Umbilical cord (tissue), 2 donors: ENCODE data around the gene PRSS36. TPM values are rescaled to one million over a fixed set of nuclear protein-coding genes. Genes with fewer than 3 reads are reported as not detected.
A peak's percentile ranks its signal among the peaks of the same experiment; 100 is the strongest.

Source experiments
- DNase-seq: peaks from one replicate; pipeline ENCODE4 v3.0.0-alpha.2; 2015; ENCODE audit warnings: low spot score
- total RNA-seq: library from RNA; depleted of rRNA; stranded (reverse); fragments of >200 nt; gene quantifications from one replicate; pipeline ENCODE4 v1.2.3, GENCODE V29; 2014; ENCODE audit warnings: low replicate concordance; ENCODE audit not compliant: insufficient read depth

Gene PRSS36
- total RNA-seq, 1 donor from 2014 or later = 0.48 TPM

- no peak for DNase-seq
These were observed 20.9 kb downstream of the PRSS36 start for GRCh38 chr16:31128711-31129567.

GRCh38 chr16:31127182-31127581, 22.7 kb downstream of the PRSS36 start:
- DNase-seq = no peak

- DNase-seq = no peak
These were observed 24.0 kb downstream of the PRSS36 start for GRCh38 chr16:31125844-31126243.

GRCh38 chr16:31120129-31120528, 29.7 kb downstream of the PRSS36 start:
- no peak for DNase-seq

GRCh38 chr16:31118223-31119155, 31.4 kb downstream of the PRSS36 start:
- no peak for DNase-seq

- peak; percentile 99 for DNase-seq
These were observed 32.3 kb downstream of the PRSS36 start, which contains the start of gene KAT8 for GRCh38 chr16:31117384-31118222. Gene KAT8, plus strand, starts transcription at chr16:31117664. Its CDS starts 18 bp downstream, at chr16:31117682.

GRCh38 chr16:31114468-31114867, 35.4 kb downstream of the PRSS36 start:
- no peak for DNase-seq

GRCh38 chr16:31113121-31114120, 36.4 kb downstream of the PRSS36 start:
- no peak for DNase-seq

GRCh38 chr16:31112711-31113110, 37.2 kb downstream of the PRSS36 start:
- no peak for DNase-seq

GRCh38 chr16:31111881-31112466, 37.9 kb downstream of the PRSS36 start:
- no peak for DNase-seq

- DNase-seq = no peak
These were observed 39.5 kb downstream of the PRSS36 start for GRCh38 chr16:31110106-31111034.

GRCh38 chr16:31109622-31110021, 40.2 kb downstream of the PRSS36 start:
- DNase-seq = no peak

- no peak for DNase-seq
These were observed 40.9 kb downstream of the PRSS36 start for GRCh38 chr16:31108794-31109558.

GRCh38 chr16:31108035-31108793, 41.7 kb downstream of the PRSS36 start, which contains the start of gene BCKDK:
Gene BCKDK, plus strand, starts transcription at chr16:31108386. Its CDS starts 838 bp downstream, at chr16:31109224.
- peak; percentile 80 for DNase-seq

GRCh38 chr16:31107465-31107867, 42.4 kb downstream of the PRSS36 start:
- DNase-seq = no peak

- no peak for DNase-seq
These were observed 43.1 kb downstream of the PRSS36 start for GRCh38 chr16:31106509-31107464.
